SK-N-SH (cell line): ENCODE data around the gene HPN. TPM values are rescaled to one million over a fixed set of nuclear protein-coding genes. Genes with fewer than 3 reads are reported as not detected.

Source experiments
- CTCF ChIA-PET: fragments of 300-600, 350-600 bp; formaldehyde crosslinking; extraction: SDS; loops from one replicate; lab custom pipeline; 2021; lab: Yijun Ruan, JAX
- POLR2A ChIA-PET: fragments of 350-600 bp; sonication (Branson Sonifier 250); formaldehyde crosslinking; extraction: SDS; loops from one replicate; lab custom pipeline; 2020; ENCODE audit warnings: antibody characterized with exemption, inconsistent platforms; lab: Yijun Ruan, JAX
- DNase-seq: peaks from one replicate; pipeline ENCODE4 v3.0.0; 2012
- H2AFZ ChIP-seq: fragments of 200-600 bp; sonication (generic); 2 replicates; pipeline ENCODE4 v1.8.1; 2016; ENCODE audit warnings: antibody characterized with exemption, mild to moderate bottlenecking, low read depth
- H3F3A ChIP-seq: fragments of 200-600 bp; sonication (generic); replicated peaks from 2 replicates; pipeline ENCODE3; 2016; ENCODE audit warnings: antibody characterized with exemption, mild to moderate bottlenecking; ENCODE audit not compliant: insufficient read depth
- H3K27ac ChIP-seq, 2 experiments: fragments of 200-500 bp in 1 of 2; fragments of 200-600 bp in 1 of 2; sonication (Bioruptor generic) in 1 of 2; sonication (generic), shearing (Covaris generic) in 1 of 2; 2 replicates each; pipeline versions ENCODE4 v1.5.1 to v1.6.1; 2014 to 2016; ENCODE audit warnings: low read depth in 2 of 2, inconsistent platforms in 1 of 2, low read length in 1 of 2, mild to moderate bottlenecking in 1 of 2, mixed read lengths in 1 of 2
- H3K27me3 ChIP-seq: fragments of 200-600 bp; sonication (generic), shearing (Covaris generic); 2 replicates; pipeline ENCODE4 v1.6.1; 2016; ENCODE audit warnings: mixed run types; ENCODE audit not compliant: insufficient read depth
- H3K36me3 ChIP-seq, 2 experiments: fragments of 200-500 bp in 1 of 2; fragments of 200-600 bp in 1 of 2; sonication (Bioruptor generic) in 1 of 2; sonication (generic) in 1 of 2; replicated peaks in 1 of 2; 2 replicates each; pipeline versions ENCODE3 to v1.5.1; 2014 to 2016; ENCODE audit warnings: low read length in 1 of 2, mild to moderate bottlenecking in 1 of 2; ENCODE audit not compliant: insufficient read depth in 2 of 2, control insufficient read depth in 1 of 2
- H3K4me1 ChIP-seq, 2 experiments: fragments of 200-500 bp in 1 of 2; fragments of 200-600 bp in 1 of 2; sonication (Bioruptor generic) in 1 of 2; sonication (generic), shearing (Covaris generic) in 1 of 2; 2 replicates each; pipeline versions ENCODE4 v1.5.1 to v1.6.1; 2014 to 2016; ENCODE audit warnings: low read depth in 1 of 2, low read length in 1 of 2, mixed run types in 1 of 2; ENCODE audit not compliant: insufficient read depth in 2 of 2, control insufficient read depth in 1 of 2
- H3K4me2 ChIP-seq: fragments of 200-600 bp; sonication (generic), shearing (Covaris generic); 2 replicates; pipeline ENCODE4 v1.6.1; 2017; ENCODE audit warnings: mixed run types
- H3K4me3 ChIP-seq, 2 experiments: fragments of 200-500 bp in 1 of 2; fragments of 200-600 bp in 1 of 2; sonication (Bioruptor generic) in 1 of 2; sonication (generic), shearing (Covaris generic) in 1 of 2; 2 replicates each; pipeline versions ENCODE4 v1.5.1 to v1.8.1; 2014 to 2016; ENCODE audit warnings: low read depth in 2 of 2, inconsistent platforms in 1 of 2, low read length in 1 of 2, mild to moderate bottlenecking in 1 of 2, mixed read lengths in 1 of 2, moderate library complexity in 1 of 2
- H3K79me2 ChIP-seq: fragments of 200-600 bp; sonication (generic); 2 replicates; pipeline ENCODE4 v1.8.1; 2017; ENCODE audit warnings: mild to moderate bottlenecking; ENCODE audit not compliant: insufficient read depth
- H3K9ac ChIP-seq: fragments of 200-600 bp; sonication (generic); 2 replicates; pipeline ENCODE4 v1.6.1; 2017; ENCODE audit warnings: mixed run types
- H3K9me2 ChIP-seq: fragments of 200-600 bp; sonication (generic); 2 replicates; pipeline ENCODE4 v1.6.1; 2017; ENCODE audit warnings: mixed run types
- H3K9me3 ChIP-seq: fragments of 200-600 bp; sonication (generic); 2 replicates; pipeline ENCODE4 v1.6.1; 2017; ENCODE audit warnings: mixed run types, mild to moderate bottlenecking, moderate library complexity
- H4K20me1 ChIP-seq: fragments of 200-600 bp; sonication (generic); 2 replicates; pipeline ENCODE4 v1.6.1; 2017; ENCODE audit warnings: mild to moderate bottlenecking, mixed run types; ENCODE audit not compliant: insufficient read depth
- CTCF ChIP-seq: fragments of 200-600 bp; sonication (generic); IDR thresholded peaks from 2 replicates; pipeline ENCODE4 v1.6.1; 2017; ENCODE audit warnings: antibody characterized with exemption, mild to moderate bottlenecking, moderate library complexity
- FOSL2 ChIP-seq: IDR thresholded peaks from 2 replicates; pipeline ENCODE4 v1.4.0; 2012; ENCODE audit warnings: low read depth, mild to moderate bottlenecking, moderate library complexity, borderline replicate concordance
- FOXJ3 ChIP-seq: sonication (generic); formaldehyde crosslinking; IDR thresholded peaks from 2 replicates; pipeline ENCODE4 v1.5.1; 2020; ENCODE audit warnings: mild to moderate bottlenecking, missing genetic modification reagents
- FOXM1 ChIP-seq: IDR thresholded peaks from 2 replicates; pipeline ENCODE4 v1.4.0; 2012; ENCODE audit warnings: low read depth, mild to moderate bottlenecking
- GABPA ChIP-seq: IDR thresholded peaks from 2 replicates; pipeline ENCODE4 v1.4.0; 2012; ENCODE audit warnings: low read depth, mild to moderate bottlenecking
- GATA2 ChIP-seq: sonication (generic); formaldehyde crosslinking; IDR thresholded peaks from 2 replicates; pipeline ENCODE4 v1.5.0; 2020; ENCODE audit warnings: mild to moderate bottlenecking, missing genetic modification reagents
- JUND ChIP-seq: IDR thresholded peaks from 2 replicates; pipeline ENCODE4 v1.4.0; 2012
- MAX ChIP-seq: IDR thresholded peaks from 2 replicates; pipeline ENCODE4 v1.4.0; 2012; ENCODE audit warnings: low read depth
- MEF2A ChIP-seq: IDR thresholded peaks from 2 replicates; pipeline ENCODE4 v1.4.0; 2012; ENCODE audit warnings: low read depth, borderline replicate concordance
- MXI1 ChIP-seq: IDR thresholded peaks from 2 replicates; pipeline ENCODE4 v1.6.1; 2012; ENCODE audit warnings: mild to moderate bottlenecking, low read depth, low read length, improper control_type of control experiment
- NFIC ChIP-seq: IDR thresholded peaks from 2 replicates; pipeline ENCODE4 v1.4.0; 2012; ENCODE audit warnings: borderline replicate concordance
- NRF1 ChIP-seq: IDR thresholded peaks from 2 replicates; pipeline ENCODE4 v1.6.1; 2012; ENCODE audit warnings: low read depth, mild to moderate bottlenecking, low read length
- POLR2AphosphoS5 ChIP-seq: IDR thresholded peaks from 2 replicates; pipeline ENCODE4 v1.6.1; 2012; ENCODE audit warnings: low read depth, low read length
- RAD21 ChIP-seq: IDR thresholded peaks from 2 replicates; pipeline ENCODE4 v1.6.1; 2012; ENCODE audit warnings: mild to moderate bottlenecking, low read length
- RCOR1 ChIP-seq: fragments of 150-350 bp; IDR thresholded peaks from 2 replicates; pipeline ENCODE4 v1.6.1; 2017; ENCODE audit warnings: antibody characterized with exemption, low read length
- RFX5 ChIP-seq: IDR thresholded peaks from 2 replicates; pipeline ENCODE4 v1.6.1; 2012; ENCODE audit warnings: mild to moderate bottlenecking, improper control_type of control experiment, low read length
- SIN3A ChIP-seq: IDR thresholded peaks from 2 replicates; pipeline ENCODE4 v1.6.1; 2012; ENCODE audit warnings: low read depth, mild to moderate bottlenecking, low read length, moderate library complexity, borderline replicate concordance
- SMC3 ChIP-seq: IDR thresholded peaks from 2 replicates; pipeline ENCODE4 v1.6.1; 2012; ENCODE audit warnings: low read depth, low read length, improper control_type of control experiment
- TCF12 ChIP-seq: IDR thresholded peaks from 2 replicates; pipeline ENCODE4 v1.4.0; 2012
- TEAD4 ChIP-seq: IDR thresholded peaks from 2 replicates; pipeline ENCODE4 v1.4.0; 2012; ENCODE audit warnings: mild to moderate bottlenecking, borderline replicate concordance; ENCODE audit not compliant: insufficient read depth
- USF1 ChIP-seq: IDR thresholded peaks from 2 replicates; pipeline ENCODE4 v1.4.0; 2012; ENCODE audit warnings: low read depth, borderline replicate concordance
- USF2 ChIP-seq: fragments of 150-350 bp; IDR thresholded peaks from 2 replicates; pipeline ENCODE4 v1.6.1; 2017; ENCODE audit warnings: antibody characterized with exemption, low read length, low read depth, borderline replicate concordance
- ZBTB33 ChIP-seq: IDR thresholded peaks from 2 replicates; pipeline ENCODE4 v1.4.0; 2012; ENCODE audit warnings: low read depth, borderline replicate concordance
- WGBS: methylation state at CpG from one replicate; pipeline ENCODE4 v1.1.6; 2017; ENCODE audit warnings: low lambda C conversion rate; 5-methylcytosine and 5-hydroxymethylcytosine counted together
- polyA plus RNA-seq, 3 experiments: library from polyadenylated mRNA; depleted of rRNA; stranded (reverse); fragments of >200 nt; gene quantifications; 2 replicates each; pipeline ENCODE4 v1.2.3, GENCODE V29; 2012

Gene HPN
- polyA plus RNA-seq, 1 of the 3 experiments (the other 2 are of a cell fraction): 0.05 TPM

- Histone ChIP-seq H3K27me3 (no peaks in the 10 kb centered on the region), H3K9me3 (no peaks in the 10 kb centered on the region), H3K4me2 (no peak overlapping the region), H3K79me2 (no peaks in the 10 kb centered on the region), H2AFZ (no peak overlapping the region)
- 90% methylated on average over 3 of the region's 3 CpGs for WGBS
- DNase-seq: no peak
- POLR2A ChIA-PET: no interaction called here
- TF ChIP-seq MXI1 (no peak), GABPA (no peak), FOXJ3 (CRISPR knock-in tag) (no peak), NFIC (no peak), TEAD4 (no peak), FOSL2 (no peak), USF1 (no peak), FOXM1 (no peak), RFX5 (no peak), USF2 (no peak), MEF2A (no peak), RAD21 (no peak), JUND (no peak), TCF12 (no peak), POLR2AphosphoS5 (no peak), SMC3 (no peak), ZBTB33 (no peak)
- TF ChIP-seq, all 33 proteins: peak for 0
- Histone ChIP-seq H3K36me3 (no peaks in the 10 kb centered on the region), H4K20me1 (no peaks in the 10 kb centered on the region), H3K4me1 (peaks cover 0 to 10% of the 10 kb centered on the region in 2 experiments; a peak in 2 of 4 replicates), H3K9me2 (no peaks in the 10 kb centered on the region), H3F3A (no peaks in the 10 kb centered on the region), H3K4me3 (no peak overlapping the region), H3K27ac (no peak overlapping the region), H3K9ac (no peak overlapping the region)
- CTCF ChIA-PET: interaction anchor here (1.0 to 6.0 kb wide), 2 partner anchors 17 to 32 kb away, joined by 3 to 38 read pairs; no protein-coding TSS in a partner anchor
Measured at GRCh38 chr19:35084509-35084762, 42.9 kb downstream of the HPN start.

- CTCF ChIA-PET: interaction anchor here (0.7 to 3.1 kb wide), 5 partner anchors 19 to 267 kb away, joined by 3 to 30 read pairs (median 8); partner anchors contain the start of gene FXYD3
- H3K27ac ChIP-seq: no peak overlapping the region
- H2AFZ ChIP-seq: no peak overlapping the region
- H3K27me3 ChIP-seq: no peaks in the 10 kb centered on the region
- H3K36me3 ChIP-seq: no peaks in the 10 kb centered on the region
- DNase-seq: no peak
- no peak overlapping the region for H3K4me3 ChIP-seq
- H3K4me2 ChIP-seq: no peak overlapping the region
- POLR2A ChIA-PET: no interaction called here
- H3K9ac ChIP-seq: no peak overlapping the region
- no peaks in the 10 kb centered on the region for H3K9me2 ChIP-seq
- no peaks in the 10 kb centered on the region for H3K79me2 ChIP-seq
- no peaks in the 10 kb centered on the region for H3K9me3 ChIP-seq
- H3K4me1 ChIP-seq: peaks cover 3 to 10% of the 10 kb centered on the region in 2 experiments; a peak in 2 of 4 replicates
- H3F3A ChIP-seq: no peaks in the 10 kb centered on the region
- no peaks in the 10 kb centered on the region for H4K20me1 ChIP-seq
- WGBS: 72% methylated on average over 6 of the region's 6 CpGs
- no peak for TF ChIP-seq CTCF
- TF ChIP-seq FOXM1: no peak
- no peak for TF ChIP-seq MAX
- no peak for TF ChIP-seq MXI1
- no peak for TF ChIP-seq RCOR1
- TF ChIP-seq SIN3A: no peak
- TF ChIP-seq GATA2: no peak
- no peak for TF ChIP-seq NFIC
- TF ChIP-seq ZBTB33: no peak
- no peak for TF ChIP-seq POLR2AphosphoS5
- TF ChIP-seq NRF1: no peak
Measured at GRCh38 chr19:35085947-35086346, 44.4 kb downstream of the HPN start.
